Activated CD4-positive, CD25-positive, alpha-beta regulatory T cell treated with anti-CD3 and anti-CD28 coated beads, Interleukin-2, amount 50 U/mL, for 16 hours (primary cell): ENCODE data around the gene PYGL.
"Not testable (repeated sequence)": the region's sequence is repeated elsewhere in the genome, so short reads cannot be mapped to it uniquely, and the experiment has no call there.

Experiments used
- DNase-seq: peaks from one replicate; pipeline ENCODE4 v3.0.0-alpha.2; 2020; ENCODE audit warnings: low read depth, low spot score

PYGL gene

GRCh38 chr14:50955373-50956043 lies 11.2 kb upstream of the PYGL start:
- no peak for DNase-seq

GRCh38 chr14:50954811-50955372 lies 10.6 kb upstream of the PYGL start:
- DNase-seq, result no peak

GRCh38 chr14:50953502-50953901 lies 9.2 kb upstream of the PYGL start:
- no peak for DNase-seq

GRCh38 chr14:50951032-50951431 lies 6.7 kb upstream of the PYGL start:
- DNase-seq, result no peak

- DNase-seq, result no peak
These were observed 3.9 kb upstream of the PYGL start for GRCh38 chr14:50948205-50948604.

GRCh38 chr14:50947446-50947845 lies 3.2 kb upstream of the PYGL start:
- no peak for DNase-seq

- no peak for DNase-seq
These were observed 2.1 kb upstream of the PYGL start for GRCh38 chr14:50946234-50946935.

- DNase-seq, result no peak
These were observed 547 bp upstream of the PYGL start for GRCh38 chr14:50944647-50945413.

- no peak for DNase-seq
These were observed 881 bp downstream of the PYGL start for GRCh38 chr14:50943261-50943942.

GRCh38 chr14:50941638-50942037 lies 2.6 kb downstream of the PYGL start:
- DNase-seq, result not testable (repeated sequence)

- no peak for DNase-seq
These were observed 3.1 kb downstream of the PYGL start for GRCh38 chr14:50941151-50941550.

- no peak for DNase-seq
These were observed 6.5 kb downstream of the PYGL start for GRCh38 chr14:50937800-50938199.

GRCh38 chr14:50937325-50937724 lies 7.0 kb downstream of the PYGL start:
- DNase-seq, result no peak

- DNase-seq, result no peak
These were observed 7.4 kb downstream of the PYGL start for GRCh38 chr14:50936882-50937281.

- DNase-seq, result no peak
These were observed 8.3 kb downstream of the PYGL start for GRCh38 chr14:50936016-50936340.

- no peak for DNase-seq
These were observed 8.9 kb downstream of the PYGL start for GRCh38 chr14:50935126-50936015.

GRCh38 chr14:50932592-50933495 lies 11.4 kb downstream of the PYGL start:
- no peak for DNase-seq

- DNase-seq, result no peak
These were observed 12.1 kb downstream of the PYGL start for GRCh38 chr14:50932156-50932555.

GRCh38 chr14:50931559-50931958 lies 12.7 kb downstream of the PYGL start:
- no peak for DNase-seq

- no peak for DNase-seq
These were observed 14.8 kb downstream of the PYGL start for GRCh38 chr14:50929506-50929905.
